HepG2 (cell line): ENCODE data around the gene DDHD1. TPM values are rescaled to one million over a fixed set of nuclear protein-coding genes. Genes with fewer than 3 reads are reported as not detected.

Source experiments
- ARHGAP35 ChIP-seq: sonication (generic); formaldehyde crosslinking; IDR thresholded peaks from 2 replicates; pipeline ENCODE4 v1.9.0; 2022; ENCODE audit warnings: mild to moderate bottlenecking, inconsistent platforms, moderate library complexity, missing genetic modification reagents, borderline replicate concordance
- CENPX ChIP-seq: sonication (generic); formaldehyde crosslinking; IDR thresholded peaks from 2 replicates; pipeline ENCODE4 v1.9.0; 2021; ENCODE audit warnings: mild to moderate bottlenecking, missing genetic modification reagents, moderate library complexity
- JUND ChIP-seq: sonication (generic); formaldehyde crosslinking; IDR thresholded peaks from 2 replicates; pipeline ENCODE4 v1.8.0; 2022; ENCODE audit warnings: mild to moderate bottlenecking, missing genetic modification reagents
- KDM5A ChIP-seq: fragments of 200-600 bp; sonication (generic); IDR thresholded peaks from 2 replicates; pipeline ENCODE4 v1.7.0; 2018; ENCODE audit warnings: antibody characterized with exemption, mild to moderate bottlenecking, low read length, borderline replicate concordance
- KLF12 ChIP-seq: sonication (generic); formaldehyde crosslinking; IDR thresholded peaks from 2 replicates; pipeline ENCODE4 v1.4.0; 2020; ENCODE audit warnings: missing genetic modification reagents, borderline replicate concordance
- NCOA1 ChIP-seq: sonication (generic); formaldehyde crosslinking; IDR thresholded peaks from 2 replicates; pipeline ENCODE4 v1.9.0; 2021; ENCODE audit warnings: missing genetic modification reagents
- NFKB2 ChIP-seq: sonication (generic); formaldehyde crosslinking; IDR thresholded peaks from 2 replicates; pipeline ENCODE4 v1.4.0; 2020; ENCODE audit warnings: missing genetic modification reagents, borderline replicate concordance
- NR2F2 ChIP-seq: IDR thresholded peaks from 2 replicates; pipeline ENCODE4 v1.6.1; 2012; ENCODE audit warnings: low read depth, inconsistent platforms, borderline replicate concordance
- POLR2A ChIP-seq, 2 experiments: IDR thresholded peaks; 2 replicates each; pipeline ENCODE4 v1.6.1; 2011; ENCODE audit warnings: low read depth in 2 of 2, low read length in 2 of 2, mild to moderate bottlenecking in 1 of 2, moderate library complexity in 1 of 2; ENCODE audit not compliant: insufficient read depth in 1 of 2
- RBM22 ChIP-seq: fragments of 200-400 bp; formaldehyde crosslinking; optimal IDR thresholded peaks from 2 replicates; pipeline ENCODE3; 2017; ENCODE audit warnings: mild to moderate bottlenecking, low read length, moderate library complexity
- SIX1 ChIP-seq: sonication (generic); formaldehyde crosslinking; IDR thresholded peaks from 2 replicates; pipeline ENCODE4 v1.4.0; 2020; ENCODE audit warnings: missing genetic modification reagents, borderline replicate concordance
- SP1 ChIP-seq, 2 experiments: fragments of 450-650 bp in 1 of 2; sonication (generic) in 1 of 2; formaldehyde crosslinking in 1 of 2; IDR thresholded peaks; 2 replicates each; pipeline versions ENCODE4 v1.4.0 to v1.6.1; 2016 to 2020; ENCODE audit warnings: missing genetic modification reagents in 1 of 2
- SP2 ChIP-seq: sonication (generic); formaldehyde crosslinking; IDR thresholded peaks from 2 replicates; pipeline ENCODE4 v1.5.1; 2020; ENCODE audit warnings: mild to moderate bottlenecking, missing genetic modification reagents
- ZNF12 ChIP-seq: sonication (generic); formaldehyde crosslinking; IDR thresholded peaks from 2 replicates; pipeline ENCODE4 v1.5.0; 2020; ENCODE audit warnings: missing genetic modification reagents
- ZNF33A ChIP-seq: sonication (generic); formaldehyde crosslinking; IDR thresholded peaks from 2 replicates; pipeline ENCODE4 v1.5.1; 2020; ENCODE audit warnings: missing genetic modification reagents, mild to moderate bottlenecking, moderate library complexity, borderline replicate concordance
- ZNF34 ChIP-seq: sonication (generic); formaldehyde crosslinking; IDR thresholded peaks from 2 replicates; pipeline ENCODE4 v1.4.0; 2020; ENCODE audit warnings: mild to moderate bottlenecking, missing genetic modification reagents, borderline replicate concordance
- ZNF460 ChIP-seq: sonication (generic); formaldehyde crosslinking; IDR thresholded peaks from 2 replicates; pipeline ENCODE4 v1.5.1; 2020; ENCODE audit warnings: missing genetic modification reagents, mild to moderate bottlenecking, borderline replicate concordance
- ZNF530 ChIP-seq: sonication (generic); formaldehyde crosslinking; IDR thresholded peaks from 2 replicates; pipeline ENCODE4 v1.5.0; 2020; ENCODE audit warnings: low read depth, mild to moderate bottlenecking, missing genetic modification reagents
- ZNF615 ChIP-seq: sonication (generic); formaldehyde crosslinking; IDR thresholded peaks from 2 replicates; pipeline ENCODE4 v1.5.0; 2020; ENCODE audit warnings: mild to moderate bottlenecking, missing genetic modification reagents, borderline replicate concordance
- ZSCAN25 ChIP-seq: sonication (generic); formaldehyde crosslinking; IDR thresholded peaks from 2 replicates; pipeline ENCODE4 v1.8.0; 2022; ENCODE audit warnings: mild to moderate bottlenecking, missing genetic modification reagents
- polyA plus RNA-seq, 8 experiments: library from polyadenylated mRNA; depleted of rRNA in 3 of 8; stranded (reverse) in 7 of 8; unstranded in 1 of 8; fragments of >200 nt; fragmentation: Illumina TruSeq in 4 of 8; extraction: Trizol in 4 of 8; gene quantifications; 2 replicates each; pipeline versions ENCODE4 v1.2.1 to v1.2.3, GENCODE V29; 2011 to 2016; ENCODE audit warnings: low read depth in 4 of 8, missing spikeins in 1 of 8, mixed read lengths in 1 of 8; ENCODE audit not compliant: insufficient read depth in 1 of 8
- total RNA-seq, 5 experiments: library from RNA; depleted of rRNA; stranded (reverse); fragments of >200 nt; fragmentation: Illumina TruSeq; extraction: Trizol; gene quantifications; 2 replicates each; pipeline ENCODE4 v1.2.3, GENCODE V29; 2016; ENCODE audit warnings: low read depth in 1 of 5
- TF ChIP-seq, protein P1 (sequence below): IDR thresholded peaks from 2 replicates; pipeline ENCODE4 v1.6.1; 2018; ENCODE audit warnings: missing genetic modification reagents, mild to moderate bottlenecking, missing compliant biosample characterization
- TF ChIP-seq, protein P2 (sequence below): sonication (generic); formaldehyde crosslinking; IDR thresholded peaks from 2 replicates; pipeline ENCODE4 v1.5.0; 2020; ENCODE audit warnings: missing genetic modification reagents, mild to moderate bottlenecking, borderline replicate concordance
- TF ChIP-seq, protein P3 (sequence below): sonication (generic); formaldehyde crosslinking; IDR thresholded peaks from 2 replicates; pipeline ENCODE4 v1.4.0; 2020; ENCODE audit warnings: missing genetic modification reagents, mild to moderate bottlenecking, borderline replicate concordance
- TF ChIP-seq, protein P4 (sequence below): IDR thresholded peaks from 2 replicates; pipeline ENCODE4 v1.6.1; 2018; ENCODE audit warnings: missing genetic modification reagents

The DDHD1 gene
- total and polyA plus RNA-seq, 2 of the 13 experiments (the other 11 are each of a cell fraction or from before 2014, with no cell fraction given) = 4.6 to 8.3 TPM

DNA sequence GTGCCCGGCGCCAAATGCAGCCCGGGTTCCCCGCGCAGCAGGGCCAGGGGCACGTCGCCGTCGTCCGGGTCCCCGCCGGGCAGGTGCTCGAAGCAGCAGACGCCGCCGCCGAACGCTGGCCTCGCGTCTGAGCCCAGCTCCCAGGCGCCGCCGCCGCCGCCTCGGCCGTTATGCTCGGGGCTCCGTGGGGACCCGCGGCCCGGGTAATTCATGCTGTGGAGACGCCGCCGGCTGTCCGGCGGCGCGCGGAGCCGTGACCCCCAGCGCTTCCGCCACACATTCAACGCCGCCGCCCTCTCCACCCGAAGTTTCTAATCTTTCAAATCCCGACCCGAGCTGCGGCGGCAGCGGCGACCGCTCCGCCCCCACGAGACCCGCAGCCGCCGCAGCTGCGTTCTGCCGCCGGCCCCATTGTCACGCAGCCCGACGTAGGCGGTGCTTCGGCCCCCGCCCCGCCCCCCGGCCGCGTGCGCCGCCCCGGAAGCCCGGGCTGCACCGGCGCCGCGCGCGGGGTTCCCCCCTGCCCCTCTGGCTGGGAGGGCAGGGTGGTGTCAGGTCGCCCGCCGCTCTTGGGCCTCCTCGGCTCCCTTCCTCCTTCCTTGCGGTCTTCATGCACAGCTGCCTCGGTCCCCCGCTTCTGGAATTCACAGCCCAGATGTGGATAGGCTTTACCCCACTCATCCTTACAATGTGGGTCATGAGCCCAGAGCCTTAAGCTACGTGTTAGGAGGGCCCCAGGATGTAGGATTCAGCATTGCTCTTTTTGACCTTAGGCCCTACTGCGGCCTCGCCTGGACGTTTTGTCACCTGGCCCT is at the start of gene DDHD1 (continued):
- TF ChIP-seq ZNF615 (CRISPR knock-in tag) = no peak
- TF ChIP-seq KDM5A = no peak
- TF ChIP-seq RBM22 = no peak
- TF ChIP-seq ARHGAP35 (CRISPR knock-in tag) = no peak
- no peak; the same call in 1 of the 2 replicates for TF ChIP-seq KLF12 (CRISPR knock-in tag)
- no peak for TF ChIP-seq ZNF34 (CRISPR knock-in tag)
- TF ChIP-seq JUND = no peak
- TF ChIP-seq NFKB2 (CRISPR knock-in tag) = peak; percentile 38; the same call in 1 of the 2 replicates
- TF ChIP-seq SIX1 = no peak
- TF ChIP-seq SP1 (IDR thresholded peaks at IDR 0.05) = no peak
- TF ChIP-seq SP1 (CRISPR knock-in tag; IDR thresholded peaks at IDR 0.05) = no peak
- TF ChIP-seq CENPX (CRISPR knock-in tag) = no peak
- no peak for TF ChIP-seq ZNF33A (CRISPR knock-in tag)
- no peak for TF ChIP-seq ZNF530 (CRISPR knock-in tag)
- TF ChIP-seq, protein P1, sequence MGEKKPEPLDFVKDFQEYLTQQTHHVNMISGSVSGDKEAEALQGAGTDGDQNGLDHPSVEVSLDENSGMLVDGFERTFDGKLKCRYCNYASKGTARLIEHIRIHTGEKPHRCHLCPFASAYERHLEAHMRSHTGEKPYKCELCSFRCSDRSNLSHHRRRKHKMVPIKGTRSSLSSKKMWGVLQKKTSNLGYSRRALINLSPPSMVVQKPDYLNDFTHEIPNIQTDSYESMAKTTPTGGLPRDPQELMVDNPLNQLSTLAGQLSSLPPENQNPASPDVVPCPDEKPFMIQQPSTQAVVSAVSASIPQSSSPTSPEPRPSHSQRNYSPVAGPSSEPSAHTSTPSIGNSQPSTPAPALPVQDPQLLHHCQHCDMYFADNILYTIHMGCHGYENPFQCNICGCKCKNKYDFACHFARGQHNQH = no peak
- TF ChIP-seq NR2F2 = no peak
- no peak for TF ChIP-seq ZSCAN25 (CRISPR knock-in tag)
- no peak for TF ChIP-seq ZNF460 (CRISPR knock-in tag)
- TF ChIP-seq, protein P2, sequence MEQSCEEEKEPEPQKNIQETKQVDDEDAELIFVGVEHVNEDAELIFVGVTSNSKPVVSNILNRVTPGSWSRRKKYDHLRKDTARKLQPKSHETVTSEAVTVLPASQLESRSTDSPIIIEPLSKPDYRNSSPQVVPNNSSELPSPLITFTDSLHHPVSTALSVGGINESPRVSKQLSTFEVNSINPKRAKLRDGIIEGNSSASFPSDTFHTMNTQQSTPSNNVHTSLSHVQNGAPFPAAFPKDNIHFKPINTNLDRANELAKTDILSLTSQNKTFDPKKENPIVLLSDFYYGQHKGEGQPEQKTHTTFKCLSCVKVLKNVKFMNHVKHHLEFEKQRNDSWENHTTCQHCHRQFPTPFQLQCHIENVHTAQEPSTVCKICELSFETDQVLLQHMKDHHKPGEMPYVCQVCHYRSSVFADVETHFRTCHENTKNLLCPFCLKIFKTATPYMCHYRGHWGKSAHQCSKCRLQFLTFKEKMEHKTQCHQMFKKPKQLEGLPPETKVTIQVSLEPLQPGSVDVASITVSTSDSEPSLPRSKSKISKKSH (CRISPR knock-in tag) = 0 out of 2 replicates have a peak, but pooled peaks have one; percentile 48
- TF ChIP-seq SP2 (CRISPR knock-in tag) = no peak
- TF ChIP-seq ZNF12 (CRISPR knock-in tag) = no peak
- TF ChIP-seq POLR2A (IDR thresholded peaks at IDR 0.05; ENCODE audit: insufficient read depth in 1 of 2, low read depth in 2 of 2, low read length in 2 of 2) = peak; percentile 71 to 89
- TF ChIP-seq, protein P3, sequence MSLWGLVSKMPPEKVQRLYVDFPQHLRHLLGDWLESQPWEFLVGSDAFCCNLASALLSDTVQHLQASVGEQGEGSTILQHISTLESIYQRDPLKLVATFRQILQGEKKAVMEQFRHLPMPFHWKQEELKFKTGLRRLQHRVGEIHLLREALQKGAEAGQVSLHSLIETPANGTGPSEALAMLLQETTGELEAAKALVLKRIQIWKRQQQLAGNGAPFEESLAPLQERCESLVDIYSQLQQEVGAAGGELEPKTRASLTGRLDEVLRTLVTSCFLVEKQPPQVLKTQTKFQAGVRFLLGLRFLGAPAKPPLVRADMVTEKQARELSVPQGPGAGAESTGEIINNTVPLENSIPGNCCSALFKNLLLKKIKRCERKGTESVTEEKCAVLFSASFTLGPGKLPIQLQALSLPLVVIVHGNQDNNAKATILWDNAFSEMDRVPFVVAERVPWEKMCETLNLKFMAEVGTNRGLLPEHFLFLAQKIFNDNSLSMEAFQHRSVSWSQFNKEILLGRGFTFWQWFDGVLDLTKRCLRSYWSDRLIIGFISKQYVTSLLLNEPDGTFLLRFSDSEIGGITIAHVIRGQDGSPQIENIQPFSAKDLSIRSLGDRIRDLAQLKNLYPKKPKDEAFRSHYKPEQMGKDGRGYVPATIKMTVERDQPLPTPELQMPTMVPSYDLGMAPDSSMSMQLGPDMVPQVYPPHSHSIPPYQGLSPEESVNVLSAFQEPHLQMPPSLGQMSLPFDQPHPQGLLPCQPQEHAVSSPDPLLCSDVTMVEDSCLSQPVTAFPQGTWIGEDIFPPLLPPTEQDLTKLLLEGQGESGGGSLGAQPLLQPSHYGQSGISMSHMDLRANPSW (CRISPR knock-in tag) = no peak
- no peak for TF ChIP-seq NCOA1 (CRISPR knock-in tag)
- TF ChIP-seq, protein P4, sequence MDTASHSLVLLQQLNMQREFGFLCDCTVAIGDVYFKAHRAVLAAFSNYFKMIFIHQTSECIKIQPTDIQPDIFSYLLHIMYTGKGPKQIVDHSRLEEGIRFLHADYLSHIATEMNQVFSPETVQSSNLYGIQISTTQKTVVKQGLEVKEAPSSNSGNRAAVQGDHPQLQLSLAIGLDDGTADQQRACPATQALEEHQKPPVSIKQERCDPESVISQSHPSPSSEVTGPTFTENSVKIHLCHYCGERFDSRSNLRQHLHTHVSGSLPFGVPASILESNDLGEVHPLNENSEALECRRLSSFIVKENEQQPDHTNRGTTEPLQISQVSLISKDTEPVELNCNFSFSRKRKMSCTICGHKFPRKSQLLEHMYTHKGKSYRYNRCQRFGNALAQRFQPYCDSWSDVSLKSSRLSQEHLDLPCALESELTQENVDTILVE (CRISPR knock-in tag) = no peak; the same call in none of the 2 replicates
